Prostate gland (tissue), 2 donors: Measurements from ENCODE around the gene RYR2.

Source experiments
- POLR2A ChIP-seq: fragments of 450-650 bp; IDR thresholded peaks from one replicate; pipeline ENCODE4 v1.6.1; 2016; ENCODE audit warnings: antibody characterized with exemption, mild to moderate bottlenecking
- TF ChIP-seq, protein P1 (sequence below), 4 experiments: fragments of 200-600 bp in 2 of 4; fragments of 450-650 bp in 2 of 4; sonication (generic) in 2 of 4; IDR thresholded peaks; 1 replicate in 3 of 4; 2 replicates in 1 of 4; pipeline ENCODE4 v1.5.1; 2016 to 2019; ENCODE audit warnings: antibody characterized with exemption in 4 of 4, mild to moderate bottlenecking in 2 of 4, moderate library complexity in 2 of 4

GRCh38 chr1:237154157-237154556 lies 112.2 kb downstream of the RYR2 start:
- TF ChIP-seq, protein P1, sequence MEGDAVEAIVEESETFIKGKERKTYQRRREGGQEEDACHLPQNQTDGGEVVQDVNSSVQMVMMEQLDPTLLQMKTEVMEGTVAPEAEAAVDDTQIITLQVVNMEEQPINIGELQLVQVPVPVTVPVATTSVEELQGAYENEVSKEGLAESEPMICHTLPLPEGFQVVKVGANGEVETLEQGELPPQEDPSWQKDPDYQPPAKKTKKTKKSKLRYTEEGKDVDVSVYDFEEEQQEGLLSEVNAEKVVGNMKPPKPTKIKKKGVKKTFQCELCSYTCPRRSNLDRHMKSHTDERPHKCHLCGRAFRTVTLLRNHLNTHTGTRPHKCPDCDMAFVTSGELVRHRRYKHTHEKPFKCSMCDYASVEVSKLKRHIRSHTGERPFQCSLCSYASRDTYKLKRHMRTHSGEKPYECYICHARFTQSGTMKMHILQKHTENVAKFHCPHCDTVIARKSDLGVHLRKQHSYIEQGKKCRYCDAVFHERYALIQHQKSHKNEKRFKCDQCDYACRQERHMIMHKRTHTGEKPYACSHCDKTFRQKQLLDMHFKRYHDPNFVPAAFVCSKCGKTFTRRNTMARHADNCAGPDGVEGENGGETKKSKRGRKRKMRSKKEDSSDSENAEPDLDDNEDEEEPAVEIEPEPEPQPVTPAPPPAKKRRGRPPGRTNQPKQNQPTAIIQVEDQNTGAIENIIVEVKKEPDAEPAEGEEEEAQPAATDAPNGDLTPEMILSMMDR (IDR thresholded peaks at IDR 0.05), result no peak
- no peak for TF ChIP-seq POLR2A
